ENCODE results near the gene KRTAP29-1.

KRTAP29-1 gene

DNA sequence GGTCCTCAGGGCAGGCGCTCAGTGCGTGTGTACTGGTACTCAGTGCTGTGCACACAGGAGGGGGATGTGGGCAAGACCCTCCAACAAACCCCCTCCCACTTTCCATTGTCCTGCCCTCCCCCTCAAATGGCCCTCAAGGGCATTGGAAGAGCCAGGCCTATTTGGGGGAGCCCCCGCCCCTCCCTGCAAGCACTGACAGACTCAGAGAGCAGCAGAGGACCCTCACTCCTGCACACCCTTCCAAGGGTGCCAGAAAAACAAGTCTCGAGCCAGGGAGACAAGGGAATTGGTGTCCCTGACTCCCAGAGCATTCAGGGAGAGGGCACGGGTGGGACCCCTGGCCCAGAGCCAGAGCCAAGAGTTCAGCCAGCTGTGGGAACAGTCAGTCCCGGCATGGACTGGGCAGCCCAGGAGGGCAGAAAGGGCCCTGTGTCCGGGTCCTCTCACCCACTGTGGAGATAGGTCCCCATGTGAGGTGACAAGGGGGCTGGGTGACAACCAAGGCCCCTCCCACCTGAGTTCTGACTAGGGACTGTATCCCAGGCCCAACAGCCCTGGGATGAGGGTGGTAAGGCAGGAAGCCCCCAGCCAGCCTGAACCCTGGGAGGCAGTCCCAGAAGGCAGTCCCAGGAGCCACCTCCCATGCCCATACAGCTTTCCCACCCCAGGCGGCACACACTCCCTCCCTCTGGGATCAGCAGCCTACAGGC is 24.9 kb upstream of the KRTAP29-1 start:
- no peak for DNase-seq

DNA sequence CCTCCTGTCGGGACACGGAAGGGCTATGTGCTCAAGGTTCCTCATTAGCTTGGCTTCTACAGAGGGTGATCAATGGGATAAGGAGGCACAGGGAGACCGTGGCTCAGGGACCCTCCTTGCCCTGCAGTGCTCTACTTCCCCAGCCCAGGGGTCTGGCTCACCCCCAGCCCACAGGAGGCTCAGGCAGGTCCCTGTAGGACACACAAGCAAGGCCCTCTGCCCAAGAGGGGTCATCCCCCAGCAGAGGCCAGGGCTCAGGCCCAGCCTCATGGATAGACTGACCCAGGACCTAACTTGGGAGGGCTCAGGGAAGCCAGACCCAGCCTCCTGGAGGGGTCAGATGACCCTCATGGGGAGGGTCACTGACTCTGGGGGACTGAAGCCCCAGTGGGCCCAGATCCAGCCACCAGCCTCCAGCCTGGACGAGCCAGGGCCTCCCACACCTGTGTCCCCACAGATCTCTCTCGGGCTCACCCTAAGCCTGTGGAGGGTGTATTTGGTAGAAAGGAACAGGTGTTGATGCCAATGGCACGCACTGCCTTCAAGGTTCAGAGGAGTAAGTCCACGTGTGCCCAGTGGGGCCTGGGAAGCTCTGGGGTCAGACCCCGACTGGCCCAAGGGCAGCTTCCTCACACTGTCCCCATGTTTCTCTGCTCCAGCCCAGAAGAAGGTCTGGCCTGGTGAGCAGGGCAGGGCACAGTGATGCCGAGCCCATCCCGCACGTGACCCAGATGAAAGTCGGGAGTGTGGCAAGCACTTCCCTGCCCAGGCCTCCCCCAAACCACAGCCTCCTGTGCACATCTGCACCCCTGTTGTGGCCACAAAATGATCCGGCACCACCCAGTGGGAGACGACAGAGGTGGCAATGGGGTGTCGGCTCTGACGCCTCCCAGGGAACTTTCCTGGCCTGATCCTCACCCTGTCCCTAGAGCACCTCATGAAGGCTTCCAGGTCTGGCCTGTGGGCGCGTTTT is 23.8 kb upstream of the KRTAP29-1 start:
- no peak for DNase-seq

DNA sequence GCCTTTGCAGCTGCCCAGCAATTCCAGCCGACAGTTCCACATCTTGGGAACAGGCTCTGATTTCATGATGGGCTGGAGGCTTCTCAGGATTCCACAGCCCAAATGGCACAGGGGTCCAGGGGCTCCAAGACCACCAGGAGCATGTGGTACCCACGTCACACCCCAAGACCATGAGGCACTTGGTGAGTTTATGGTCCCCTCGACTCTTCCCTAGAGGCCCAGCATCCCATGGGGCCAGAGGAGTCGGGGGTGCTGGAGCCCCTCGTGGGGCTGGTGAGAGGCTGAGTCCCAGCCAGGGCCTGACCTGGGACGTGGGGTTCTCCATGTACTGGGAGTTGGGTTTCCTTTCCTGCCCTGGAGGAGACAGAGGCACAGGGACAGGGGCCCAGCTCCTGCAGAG is 23.0 kb upstream of the KRTAP29-1 start:
- no peak for DNase-seq

DNA sequence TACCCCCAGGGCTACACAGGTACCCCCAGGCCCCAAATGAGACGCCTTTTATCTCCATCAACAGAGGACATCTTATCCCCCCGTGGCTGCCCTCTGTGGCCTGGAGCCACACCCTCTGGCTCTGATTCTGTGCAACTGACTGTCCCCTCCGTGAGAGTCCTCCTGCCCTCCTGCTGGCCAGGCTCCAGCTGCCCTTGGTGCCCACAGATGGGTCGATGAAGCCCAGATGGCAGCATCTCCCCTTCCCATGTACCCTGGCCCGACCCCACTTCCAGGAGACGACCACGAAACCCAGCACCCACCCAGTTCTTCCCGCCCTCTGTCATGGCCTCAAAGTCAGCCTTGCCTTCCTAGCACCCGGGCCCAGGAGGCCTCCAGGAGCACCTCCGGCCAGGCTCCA is 22.5 kb upstream of the KRTAP29-1 start:
- no peak for DNase-seq

DNA sequence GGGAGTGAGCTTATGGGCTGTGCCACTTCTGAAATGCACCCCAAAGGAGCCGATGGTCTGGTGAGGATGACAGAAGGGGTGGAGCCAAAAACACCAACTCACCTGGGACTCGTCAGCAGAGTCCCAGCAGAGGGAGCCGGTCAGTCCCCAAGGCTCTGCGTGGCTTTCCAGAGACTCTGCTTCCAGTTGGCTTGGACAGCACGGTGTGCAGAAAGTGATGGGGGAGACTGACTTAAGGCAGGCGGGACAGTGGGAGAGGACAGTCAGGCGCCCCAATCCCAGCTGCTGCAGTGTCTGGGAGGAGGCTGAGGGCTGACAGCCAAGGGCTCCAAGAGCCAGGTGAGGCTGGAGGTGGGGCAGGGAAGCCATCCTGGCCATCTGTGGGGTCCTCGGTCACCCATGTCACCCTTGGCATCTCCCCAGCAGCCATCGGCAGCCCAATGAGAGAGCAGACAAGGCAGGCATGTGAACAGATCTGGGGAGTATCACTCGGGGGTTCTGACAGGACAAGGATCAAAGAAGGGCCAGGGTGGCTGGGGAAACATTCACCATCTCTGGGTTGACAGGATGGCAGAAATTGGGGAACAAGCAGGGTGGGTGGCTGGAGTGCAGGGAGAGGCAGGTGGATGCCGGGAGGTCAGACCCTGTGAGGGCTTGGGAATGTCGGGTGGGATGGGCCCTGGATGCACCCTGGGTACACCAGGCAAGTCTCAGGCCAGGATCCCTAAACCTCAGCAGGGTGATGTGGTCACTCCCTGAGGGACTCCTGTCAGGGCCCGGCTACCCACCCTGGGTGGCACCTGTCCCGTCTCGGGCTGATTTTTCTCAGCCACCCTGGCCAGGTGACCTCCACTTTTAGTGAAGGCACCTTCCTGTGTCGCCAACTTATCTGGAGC is 21.8 kb upstream of the KRTAP29-1 start:
- no peak for DNase-seq

DNA sequence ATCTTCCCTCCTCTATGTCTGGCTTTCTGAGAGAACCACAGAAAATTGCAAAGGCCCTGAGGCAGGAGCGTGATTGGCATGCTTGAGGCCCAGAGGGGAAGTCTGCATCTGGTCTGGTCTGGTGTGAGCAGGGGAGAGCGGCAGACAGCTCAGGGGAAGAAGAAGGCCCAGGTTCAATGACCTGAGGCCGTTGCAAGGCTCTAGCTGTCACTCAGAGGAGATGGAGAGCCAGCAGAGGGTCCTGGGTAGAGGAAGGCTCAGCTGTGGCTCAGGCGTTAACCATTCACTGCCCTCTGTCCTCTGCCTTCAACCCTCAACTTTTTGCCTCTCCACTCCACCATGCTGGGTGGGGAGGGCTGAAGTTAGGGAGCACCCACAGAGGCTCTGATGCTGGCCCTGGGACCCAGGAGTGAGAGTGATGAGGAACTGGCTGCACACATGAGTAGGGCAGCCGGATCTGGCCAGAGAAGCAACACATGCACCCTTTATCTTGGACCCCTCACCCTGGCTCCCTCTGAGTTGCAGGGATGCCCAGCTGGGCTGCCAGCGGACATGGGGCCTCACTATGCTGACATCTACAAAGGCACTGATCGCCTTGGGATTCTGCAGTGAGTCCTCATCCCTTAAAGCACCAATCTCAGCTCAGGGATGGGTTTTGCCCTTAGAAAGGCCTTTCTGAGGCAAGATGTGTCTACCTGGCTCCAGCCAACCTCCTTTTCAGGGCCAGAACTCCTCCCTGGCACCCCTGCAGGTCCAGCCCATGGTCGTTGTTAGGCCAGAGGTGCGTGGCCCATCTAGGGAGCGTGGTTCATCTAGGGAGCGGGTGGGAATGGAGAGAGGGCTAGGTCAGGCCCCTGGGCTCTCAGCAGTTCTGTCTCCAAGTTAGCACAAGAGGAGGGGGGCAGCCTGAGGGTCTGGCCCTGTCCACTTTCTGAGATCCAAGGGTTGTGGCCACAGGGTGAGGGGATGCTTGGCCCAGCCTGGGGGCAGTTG is 20.5 kb upstream of the KRTAP29-1 start:
- no peak for DNase-seq

GRCh38 chr17:41322094-41322902 is 19.6 kb upstream of the KRTAP29-1 start:
- no peak for DNase-seq

DNA sequence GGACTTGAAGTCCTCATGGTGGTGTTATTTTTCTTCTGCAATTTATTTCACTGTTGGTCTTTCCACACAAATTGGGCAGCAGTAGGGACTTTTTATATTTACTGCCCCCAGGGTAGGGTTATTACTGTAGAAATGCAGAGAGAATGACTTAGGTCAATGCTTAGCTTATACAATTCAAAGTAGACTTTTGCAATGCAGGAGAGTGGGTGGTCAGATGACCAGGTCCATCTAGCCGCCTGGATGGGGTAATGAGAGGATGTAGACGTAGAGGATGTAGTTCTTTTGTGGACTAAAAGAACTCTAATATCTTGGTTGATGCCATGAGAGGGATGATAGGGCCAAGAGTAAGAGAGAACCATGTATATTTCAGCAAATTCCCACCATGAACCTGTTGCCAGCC is 15.6 kb upstream of the KRTAP29-1 start:
- DNase-seq: no peak

- no peak for DNase-seq
Measured at GRCh38 chr17:41315814-41316445, 13.3 kb upstream of the KRTAP29-1 start.

DNA sequence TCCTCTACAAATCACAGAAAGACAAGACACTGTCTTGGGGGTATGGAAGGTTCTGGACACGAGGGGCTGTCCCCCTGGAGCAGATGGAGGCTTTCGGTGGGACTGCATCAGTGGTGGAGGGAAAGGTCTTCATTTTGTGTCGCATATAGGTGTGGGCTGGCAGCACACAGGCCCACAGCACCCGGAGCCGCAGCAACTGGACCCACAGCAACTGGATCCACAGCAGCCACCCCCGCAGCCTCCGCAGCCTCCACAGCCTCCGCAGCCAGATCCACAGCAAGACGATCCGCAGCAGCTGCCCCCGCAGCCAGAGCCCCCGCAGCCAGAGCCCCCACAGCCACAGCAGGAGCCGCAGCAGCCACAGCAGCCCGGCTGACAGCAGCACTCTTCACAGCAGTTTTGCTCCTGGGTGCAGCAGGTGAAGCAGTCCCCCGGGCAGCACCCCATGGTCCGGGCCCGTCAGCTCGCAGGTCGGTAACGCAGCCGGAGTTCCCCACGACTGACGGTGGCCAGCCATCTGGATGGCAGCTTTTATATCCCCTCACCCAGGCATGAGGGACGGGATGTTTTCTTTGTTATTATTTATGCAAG is 12.6 kb upstream of the KRTAP29-1 start, which contains the start of gene KRTAP17-1:
TSS of gene KRTAP17-1 (minus strand) at position 507 of the 591 bp plus-strand sequence. CDS start at position 447, 60 bp downstream.
- DNase-seq: no peak

DNA sequence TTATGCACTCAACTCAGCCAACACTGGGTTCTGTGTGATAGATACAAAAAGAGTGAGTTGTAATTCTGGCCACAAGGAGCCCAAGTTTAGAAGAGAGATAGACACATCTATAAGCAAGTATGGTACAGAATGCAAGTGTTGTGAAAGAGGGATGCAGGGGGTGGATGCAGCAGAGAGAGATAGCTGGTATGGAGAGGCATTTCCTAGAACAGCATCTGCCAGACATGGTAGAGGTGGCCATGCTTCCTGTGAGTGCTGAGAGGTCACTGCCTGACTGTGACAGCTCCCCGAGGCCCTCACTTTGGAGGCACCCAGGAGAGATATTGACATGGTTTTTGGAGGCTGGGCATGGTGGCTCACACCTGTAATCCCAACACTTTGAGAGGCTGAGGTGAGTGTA is 8.5 kb upstream of the KRTAP29-1 start:
- no peak for DNase-seq

DNA sequence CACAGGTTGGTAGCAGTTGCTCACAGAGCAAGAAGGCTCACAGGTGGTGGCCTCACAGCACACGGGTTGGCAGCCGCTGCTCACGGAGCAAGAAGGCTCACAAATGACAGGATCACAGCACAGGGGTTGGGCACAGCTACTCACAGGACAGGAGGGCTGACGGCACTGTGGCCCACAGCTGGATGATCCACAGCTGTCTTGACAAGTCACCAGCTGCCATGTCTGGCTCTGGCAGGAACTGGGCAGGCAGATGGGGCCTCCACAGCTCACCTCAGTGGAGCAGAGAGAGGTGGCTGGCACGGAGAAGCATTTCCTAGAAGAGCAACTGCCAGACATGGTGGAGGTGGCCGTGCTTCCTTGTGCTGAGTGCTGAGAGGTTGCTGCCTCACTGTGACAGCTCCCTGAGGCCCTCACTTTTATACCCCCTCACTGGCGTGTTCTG is 6.3 kb upstream of the KRTAP29-1 start, which contains the start of gene KRTAP16-1:
TSS of gene KRTAP16-1 (minus strand) at position 392 of the 442 bp plus-strand sequence. CDS start at position 336, 56 bp downstream.
- peak; percentile 34 for DNase-seq

DNA sequence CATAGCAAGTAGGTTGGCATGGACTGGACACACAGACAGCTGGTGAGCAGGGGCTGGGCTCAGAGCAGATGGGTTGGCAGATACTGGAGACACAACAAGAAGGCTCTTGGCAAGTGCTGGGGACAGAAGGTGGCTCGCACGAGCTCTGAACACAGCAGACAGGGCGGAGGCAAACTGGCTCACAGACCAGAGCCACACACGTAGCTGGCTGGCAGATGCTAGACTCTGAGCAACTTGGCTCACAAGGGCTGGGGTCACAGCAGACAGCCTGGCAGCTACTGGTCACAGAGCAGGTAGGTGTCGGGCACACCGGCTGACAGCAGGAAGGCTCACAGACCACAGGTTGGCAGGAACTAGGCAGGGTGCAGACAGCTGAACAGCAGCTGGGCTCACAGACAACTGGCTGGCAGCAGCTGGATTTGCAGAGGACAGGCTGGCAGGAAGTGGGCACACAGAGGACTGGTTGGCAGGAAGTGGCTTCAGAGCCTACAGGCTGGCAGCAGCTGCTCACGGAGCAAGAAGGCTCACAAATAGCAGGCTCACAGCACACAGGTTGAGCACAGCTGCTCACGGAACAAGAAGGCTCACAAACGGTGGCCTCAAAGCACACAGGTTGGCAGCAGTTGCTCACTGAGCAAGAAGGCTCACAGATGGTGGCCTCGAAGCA is 5.7 kb upstream of the KRTAP29-1 start:
- peak; percentile 56 for DNase-seq

DNA sequence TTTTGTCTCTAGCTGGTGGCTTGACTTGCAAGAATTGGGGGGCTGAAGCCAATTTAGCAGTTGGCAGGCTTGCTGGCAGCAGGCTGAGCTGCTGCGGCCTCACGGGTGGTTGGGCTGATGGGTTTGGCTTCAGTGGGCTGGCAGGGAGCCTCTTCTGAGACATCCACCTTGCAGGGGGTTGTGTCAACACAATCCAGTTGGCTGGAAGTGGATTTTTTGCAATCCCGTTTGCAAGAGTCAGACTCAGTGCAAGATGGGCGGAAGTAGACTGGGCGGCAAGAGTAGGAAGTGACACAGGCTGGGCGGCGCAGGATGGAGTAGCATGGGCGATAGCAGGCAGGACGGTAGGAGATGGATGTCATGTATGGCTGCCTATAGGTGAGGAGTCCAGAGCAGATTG is 5.0 kb upstream of the KRTAP29-1 start:
- DNase-seq: no peak

DNA sequence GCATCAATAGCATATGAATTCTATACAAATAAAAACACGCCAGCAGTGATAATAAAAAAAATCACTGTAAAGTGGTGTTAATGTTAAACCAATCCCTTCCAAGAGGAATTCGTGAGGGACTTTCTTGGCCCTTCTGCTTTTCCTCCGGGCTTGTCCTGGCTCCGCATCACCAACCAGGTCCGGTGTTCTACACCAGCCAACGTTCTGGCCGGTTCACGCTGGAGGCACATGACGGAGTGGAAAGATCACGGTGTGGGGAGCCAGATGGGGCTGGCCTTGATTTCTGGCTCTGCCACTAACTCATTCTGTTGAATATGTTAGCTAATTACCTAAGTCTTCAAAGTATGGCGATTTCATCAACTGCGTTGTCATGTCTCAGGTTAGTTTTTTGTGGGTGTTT is 1.4 kb upstream of the KRTAP29-1 start:
- no peak for DNase-seq

- DNase-seq: no peak
Measured at GRCh38 chr17:41302981-41303380, 330 bp upstream of the KRTAP29-1 start.

DNA sequence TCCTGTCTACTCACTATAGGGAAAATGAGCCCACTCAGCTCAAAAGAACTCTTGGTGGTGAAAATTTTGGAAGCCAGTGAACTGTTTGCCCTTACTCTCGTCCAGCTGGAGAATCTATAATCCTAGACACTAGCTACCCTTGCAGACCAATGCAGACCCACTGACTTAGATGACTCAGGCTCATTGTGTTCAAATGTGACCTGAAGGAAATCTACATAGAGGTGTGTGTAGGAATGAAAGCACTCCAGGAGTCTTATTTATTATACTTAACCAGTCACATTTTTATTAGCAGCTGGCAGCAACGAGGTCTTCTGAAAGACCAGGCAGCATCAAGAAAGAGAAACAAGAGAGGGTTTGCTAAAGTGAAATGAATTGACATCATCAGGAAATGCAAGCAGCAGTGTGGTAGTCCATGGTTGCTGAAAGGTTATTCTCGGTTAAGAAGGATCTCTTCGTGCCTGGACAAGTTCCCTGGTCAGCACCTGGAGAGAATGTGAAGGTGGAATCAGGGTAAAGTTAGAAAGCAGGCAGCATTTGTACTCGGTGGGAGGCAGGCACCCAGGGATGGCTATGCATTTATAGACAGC is 1.4 kb downstream of the KRTAP29-1 start:
- no peak for DNase-seq

- DNase-seq: no peak
Measured at GRCh38 chr17:41298458-41299135, 4.1 kb downstream of the KRTAP29-1 start.
